Prostate gland (tissue), 2 donors: ENCODE measurements around the gene PRSS8.

ENCODE experiments used
- CTCF ChIP-seq, 4 experiments: fragments of 200-600 bp in 2 of 4; fragments of 450-650 bp in 2 of 4; sonication (generic) in 2 of 4; IDR thresholded peaks; 1 replicate in 3 of 4; 2 replicates in 1 of 4; pipeline ENCODE4 v1.5.1; 2016 to 2019; ENCODE audit warnings: antibody characterized with exemption in 4 of 4, mild to moderate bottlenecking in 2 of 4, moderate library complexity in 2 of 4
- POLR2A ChIP-seq: fragments of 450-650 bp; IDR thresholded peaks from one replicate; pipeline ENCODE4 v1.6.1; 2016; ENCODE audit warnings: antibody characterized with exemption, mild to moderate bottlenecking
- POLR2AphosphoS5 ChIP-seq: sonication (generic); formaldehyde crosslinking; IDR thresholded peaks from one replicate; pipeline ENCODE4 v1.6.1; 2017; ENCODE audit warnings: antibody characterized with exemption

GRCh38 chr16:31088459-31089183, 46.9 kb downstream of the PRSS8 start, which contains the start of gene PRSS53:
- TF ChIP-seq POLR2A: no peak
- TF ChIP-seq POLR2AphosphoS5: no peak
- no peak for TF ChIP-seq CTCF (IDR thresholded peaks at IDR 0.05)
